HG03565 (cell line): Measurements from ENCODE around the gene AGBL1.
"Not testable (repeated sequence)": the region's sequence is repeated elsewhere in the genome, so short reads cannot be mapped to it uniquely, and the experiment has no call there.

Experiments
- ATAC-seq: cut with Tn5 transposase; IDR thresholded peaks from one replicate; pipeline ENCODE4 v1.9.1; 2021; ENCODE audit warnings: mild to moderate bottlenecking, moderate library complexity; ENCODE audit not compliant: unreplicated experiment

AGBL1 gene

DNA sequence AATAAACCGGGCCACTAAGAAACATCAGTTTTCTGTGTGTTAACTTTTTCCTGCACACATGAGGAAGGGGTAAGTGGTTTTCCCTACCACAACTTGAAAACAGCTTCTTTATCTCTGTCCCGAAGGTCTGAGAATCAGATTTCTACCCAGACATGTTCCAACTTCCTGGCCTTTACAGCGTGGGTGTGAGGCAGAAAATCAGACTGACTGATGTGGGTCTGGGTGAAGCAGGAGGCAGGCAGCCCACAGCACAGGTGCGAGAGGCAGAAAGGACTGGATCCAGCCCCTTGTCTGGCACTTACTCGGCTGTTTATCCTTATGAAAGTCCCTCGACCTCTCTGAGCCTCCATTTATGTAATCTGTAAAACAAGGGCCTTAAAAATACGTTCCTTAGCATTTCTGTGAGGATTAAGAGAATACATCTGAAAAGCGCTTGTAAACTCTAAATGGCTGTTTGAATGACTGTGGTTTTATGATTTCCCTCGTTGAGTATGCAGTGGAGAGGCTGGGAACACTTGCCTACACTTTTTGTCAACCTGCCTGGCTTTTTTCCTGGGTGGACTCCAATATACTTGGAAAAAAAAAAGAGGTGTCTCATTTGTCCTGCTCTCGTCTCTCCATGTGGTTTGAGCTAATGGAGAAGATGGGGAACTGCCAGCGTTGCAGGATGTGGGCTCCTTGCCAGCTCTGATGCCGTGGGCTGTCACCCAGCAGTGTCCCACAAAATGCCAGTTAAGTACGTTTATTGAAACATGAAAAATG lies 3.1 kb downstream of the AGBL1 start:
- no peak for ATAC-seq

DNA sequence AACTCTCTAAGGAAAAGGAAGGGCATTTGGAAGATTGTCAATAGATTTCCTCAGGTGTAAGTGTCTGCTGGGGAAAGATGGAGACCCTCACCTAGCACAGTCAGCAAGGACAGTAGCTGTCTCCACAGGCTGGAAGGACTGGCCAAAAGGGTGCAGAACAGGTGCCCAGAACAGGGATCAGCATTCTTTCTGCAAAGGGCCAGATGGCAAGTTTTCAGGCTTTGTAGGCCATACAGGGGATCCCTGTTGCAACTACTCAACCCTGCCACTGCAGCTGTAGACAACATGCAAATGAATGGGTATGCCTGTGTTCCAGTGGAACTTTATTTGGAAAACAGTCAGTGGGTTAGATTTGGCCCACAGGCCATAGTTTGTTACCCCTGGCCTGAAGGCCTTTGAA lies 8.1 kb downstream of the AGBL1 start:
- ATAC-seq = no peak

DNA sequence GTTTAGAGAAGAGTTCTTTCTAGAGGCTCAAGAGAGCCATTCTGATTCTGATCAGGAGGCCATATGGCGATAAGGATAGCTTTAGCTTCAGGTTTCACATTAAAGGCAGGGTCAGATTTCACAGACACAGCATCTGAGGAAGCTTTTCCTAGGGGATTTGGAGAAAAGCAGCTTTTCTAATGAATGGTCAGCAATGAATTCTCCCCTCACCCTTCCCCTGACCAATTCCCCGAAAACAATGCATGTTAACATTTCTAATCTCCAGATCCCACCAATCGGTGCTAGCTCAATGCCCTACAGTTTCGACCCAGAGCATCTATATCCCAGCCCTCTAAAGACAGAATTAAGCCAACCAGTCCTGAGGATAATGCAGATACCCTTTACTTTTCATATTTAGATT lies 9.8 kb downstream of the AGBL1 start:
- no peak for ATAC-seq

DNA sequence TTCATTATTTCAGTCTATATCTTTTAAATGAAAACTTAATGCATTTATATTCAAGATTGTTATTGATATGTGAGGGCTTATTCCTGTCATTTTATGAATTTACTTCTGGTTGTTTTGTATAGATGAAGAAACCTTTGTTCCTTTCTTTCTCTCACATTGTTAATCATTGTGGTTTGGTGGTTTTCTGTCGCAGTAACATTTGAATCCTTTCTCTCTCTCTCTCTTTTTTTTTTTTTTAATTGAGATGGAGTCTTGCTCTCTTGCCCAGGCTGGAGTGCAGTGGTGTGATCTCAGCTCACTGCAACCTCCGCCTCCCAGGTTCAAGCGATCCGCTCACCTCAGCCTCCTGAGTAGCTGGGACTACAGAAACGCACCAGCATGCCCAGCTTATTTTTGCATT lies 22.1 kb downstream of the AGBL1 start:
- no peak for ATAC-seq

GRCh38 chr15:86103825-86104224 lies 24.2 kb downstream of the AGBL1 start:
- ATAC-seq = no peak

DNA sequence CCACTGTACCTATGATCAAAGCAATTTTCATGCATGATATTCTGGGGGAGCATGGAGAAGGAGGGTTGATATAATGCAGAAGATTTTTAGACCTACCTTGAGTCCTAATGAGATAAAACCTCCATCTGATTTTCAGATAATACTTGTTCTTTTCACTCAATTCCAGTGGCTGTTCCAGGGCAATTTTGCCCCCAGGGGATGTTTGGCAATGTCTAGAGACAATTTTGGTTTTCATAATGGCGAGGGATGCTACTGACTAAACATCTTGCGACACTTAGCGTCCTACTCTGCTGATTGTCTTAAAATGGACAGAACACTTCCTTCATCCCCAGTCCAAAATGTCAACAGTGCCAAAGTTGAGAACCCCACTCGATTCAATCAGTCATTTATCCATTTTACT lies 26.6 kb downstream of the AGBL1 start:
- no peak for ATAC-seq

GRCh38 chr15:86115145-86115801 lies 35.6 kb downstream of the AGBL1 start:
- no peak for ATAC-seq

- ATAC-seq = no peak
Observed at GRCh38 chr15:86121568-86122225, 42.0 kb downstream of the AGBL1 start.

GRCh38 chr15:86122691-86123391 lies 43.2 kb downstream of the AGBL1 start:
- not testable (repeated sequence) for ATAC-seq

DNA sequence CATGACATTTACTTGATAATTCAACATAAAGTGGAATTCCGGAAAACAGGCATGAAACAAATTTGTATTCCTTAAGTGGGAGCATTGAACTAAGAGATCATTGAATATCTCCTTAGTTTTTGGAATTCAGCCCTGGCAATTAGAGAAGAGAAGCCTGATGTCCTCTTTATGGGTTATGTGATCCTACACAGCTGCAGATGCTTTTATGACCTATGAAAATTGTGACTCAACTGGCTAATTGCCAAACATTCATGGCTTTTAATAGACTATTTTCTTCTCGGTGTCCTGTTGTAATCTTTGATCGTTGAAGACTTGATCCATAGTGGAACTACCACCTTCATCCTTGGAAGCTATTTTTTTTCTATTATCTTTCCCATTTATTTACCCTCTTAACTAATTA lies 46.1 kb downstream of the AGBL1 start:
- ATAC-seq = no peak

DNA sequence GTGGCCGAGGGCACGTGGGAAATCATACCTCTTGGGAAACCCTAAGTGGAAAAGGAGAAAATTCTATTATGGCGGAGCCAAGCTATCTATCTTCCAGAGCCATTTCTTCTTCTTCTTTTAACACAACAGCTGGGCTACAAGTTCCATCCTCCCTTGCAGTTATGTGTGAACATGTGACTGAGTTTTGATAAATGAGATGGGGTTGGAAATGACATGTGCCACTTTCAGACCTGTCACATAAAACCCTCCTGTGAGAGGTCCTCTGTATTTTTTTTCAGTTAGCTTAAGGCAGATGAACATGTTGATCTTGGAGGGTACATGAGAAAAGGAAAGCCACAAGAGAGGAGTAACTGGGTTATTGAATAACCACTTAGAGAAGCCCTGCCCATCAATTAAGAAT lies 47.9 kb downstream of the AGBL1 start:
- no peak for ATAC-seq

DNA sequence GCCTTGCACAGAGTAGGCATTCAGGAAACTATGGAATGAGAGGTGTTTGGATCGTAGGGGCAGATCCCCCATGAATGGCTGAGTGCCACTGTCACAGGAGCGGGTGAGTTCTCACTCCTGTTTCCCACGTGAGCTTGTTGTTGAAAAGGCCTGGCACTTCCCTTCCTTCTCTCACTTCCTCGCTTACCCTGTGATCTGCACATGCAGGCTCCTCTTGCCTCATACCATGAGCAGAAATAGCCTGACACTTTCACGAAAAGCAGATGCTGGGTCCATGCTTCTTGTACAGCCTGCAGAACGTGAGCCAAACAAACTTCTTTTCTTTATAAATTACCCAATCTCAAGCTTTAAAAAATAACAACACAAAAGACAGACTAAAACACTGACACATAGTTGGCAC lies 55.4 kb downstream of the AGBL1 start:
- ATAC-seq = no peak

GRCh38 chr15:86136861-86137260 lies 57.2 kb downstream of the AGBL1 start:
- no peak for ATAC-seq

GRCh38 chr15:86138798-86139197 lies 59.1 kb downstream of the AGBL1 start:
- no peak for ATAC-seq

DNA sequence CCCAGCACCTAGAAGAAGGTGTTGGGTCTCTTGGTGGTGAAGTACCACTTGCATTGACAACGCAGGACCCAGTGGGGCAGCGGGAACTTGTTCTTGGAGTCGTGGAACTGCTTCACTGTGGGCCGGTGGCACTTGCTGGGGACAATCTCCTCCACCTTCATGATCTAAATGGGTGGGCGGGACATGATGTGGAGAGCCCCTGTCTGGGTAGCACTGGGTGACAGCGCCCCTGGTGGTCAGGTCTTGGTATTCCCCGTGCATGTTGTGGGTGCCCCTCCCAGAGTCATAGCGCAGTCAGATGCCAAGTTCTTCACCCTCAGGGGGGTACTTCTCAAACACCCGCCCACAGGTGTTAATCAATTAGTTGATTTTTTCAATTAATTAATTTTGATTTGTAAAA lies 60.2 kb downstream of the AGBL1 start:
- ATAC-seq = no peak

- ATAC-seq = no peak
Observed at GRCh38 chr15:86154705-86155104, 75.0 kb downstream of the AGBL1 start.

DNA sequence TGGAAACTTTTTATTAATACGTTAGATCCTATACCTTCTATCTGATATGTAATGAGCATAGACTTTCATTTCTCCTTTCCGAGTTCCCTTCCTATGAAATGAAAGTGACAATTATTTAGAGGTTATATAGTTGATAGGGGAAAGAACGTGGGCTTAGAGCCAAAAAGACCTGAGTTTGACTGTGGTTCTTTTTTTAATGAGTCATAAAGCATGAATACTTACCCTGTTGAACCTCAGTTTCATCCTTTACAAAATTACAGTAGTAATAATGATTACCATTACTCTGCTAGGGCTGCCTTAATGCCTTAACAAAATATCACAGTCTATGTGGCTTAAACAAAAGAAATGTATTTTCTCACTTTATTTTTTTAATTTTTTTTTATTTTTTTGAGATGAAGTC lies 75.9 kb downstream of the AGBL1 start:
- no peak for ATAC-seq

GRCh38 chr15:86157606-86158293 lies 78.1 kb downstream of the AGBL1 start:
- ATAC-seq = no peak

- no peak for ATAC-seq
Observed at GRCh38 chr15:86159468-86159867, 79.8 kb downstream of the AGBL1 start.

- no peak for ATAC-seq
Observed at GRCh38 chr15:86161250-86161649, 81.6 kb downstream of the AGBL1 start.

GRCh38 chr15:86162172-86162591 lies 82.5 kb downstream of the AGBL1 start:
- no peak for ATAC-seq
